Loucy (cell line): ENCODE measurements around the gene PNLIPRP1.

ENCODE experiments used
- H2AFZ ChIP-seq: fragments of 200-600 bp; sonication (generic); 2 replicates; pipeline ENCODE4 v1.6.0; 2016; ENCODE audit warnings: antibody characterized with exemption, mild to moderate bottlenecking, low read length, moderate library complexity
- H3F3A ChIP-seq: fragments of 200-600 bp; 2 replicates; pipeline ENCODE4 v1.6.0; 2016; ENCODE audit warnings: antibody characterized with exemption, low read depth, mild to moderate bottlenecking
- H3K27me3 ChIP-seq: fragments of 200-600 bp; sonication (generic); 2 replicates; pipeline ENCODE4 v1.6.1; 2014; ENCODE audit warnings: low read length, mild to moderate bottlenecking; ENCODE audit not compliant: insufficient read depth, poor library complexity, severe bottlenecking
- H3K36me3 ChIP-seq: fragments of 200-600 bp; sonication (generic); 2 replicates; pipeline ENCODE4 v1.6.1; 2016; ENCODE audit warnings: low read length; ENCODE audit not compliant: insufficient read depth
- H3K4me1 ChIP-seq: fragments of 200-600 bp; sonication (generic); 2 replicates; pipeline ENCODE4 v1.5.1; 2014; ENCODE audit warnings: low read length, mild to moderate bottlenecking; ENCODE audit not compliant: insufficient read depth, poor library complexity, severe bottlenecking
- H3K4me2 ChIP-seq: fragments of 200-600 bp; sonication (generic); 2 replicates; pipeline ENCODE4 v1.6.0; 2014; ENCODE audit warnings: antibody characterized with exemption, low read length, low read depth, mild to moderate bottlenecking; ENCODE audit not compliant: poor library complexity, severe bottlenecking
- H3K4me3 ChIP-seq: fragments of 200-600 bp; sonication (generic); 2 replicates; pipeline ENCODE4 v1.5.1; 2014; ENCODE audit warnings: low read length, mild to moderate bottlenecking, mixed read lengths; ENCODE audit not compliant: poor library complexity, severe bottlenecking
- H3K79me2 ChIP-seq: fragments of 200-600 bp; sonication (generic); 2 replicates; pipeline ENCODE4 v1.6.1; 2014; ENCODE audit warnings: low read length; ENCODE audit not compliant: insufficient read depth
- H3K9ac ChIP-seq: fragments of 200-600 bp; sonication (generic); 2 replicates; pipeline ENCODE4 v1.6.0; 2014; ENCODE audit warnings: mild to moderate bottlenecking, low read depth, low read length, moderate library complexity; ENCODE audit not compliant: poor library complexity, severe bottlenecking
- H3K9me2 ChIP-seq: fragments of 200-600 bp; sonication (generic); replicated peaks from 2 replicates; pipeline ENCODE4 v1.6.1; 2016; ENCODE audit warnings: low read depth, low read length, mixed read lengths
- H3K9me3 ChIP-seq: fragments of 200-600 bp; sonication (generic); 2 replicates; pipeline ENCODE4 v1.6.1; 2014; ENCODE audit warnings: mild to moderate bottlenecking, antibody characterized with exemption, low read length, low read depth; ENCODE audit not compliant: insufficient read depth
- H4K20me1 ChIP-seq: fragments of 200-600 bp; sonication (generic); 2 replicates; pipeline ENCODE4 v1.6.0; 2014; ENCODE audit warnings: antibody characterized with exemption, low read length, mild to moderate bottlenecking; ENCODE audit not compliant: insufficient read depth, poor library complexity, severe bottlenecking
- EZH2phosphoT487 ChIP-seq: fragments of 200-600 bp; IDR thresholded peaks from 2 replicates; pipeline ENCODE4 v1.6.1; 2018; ENCODE audit warnings: antibody characterized with exemption, mild to moderate bottlenecking, moderate library complexity, borderline replicate concordance
- TF ChIP-seq, protein P1 (sequence below): fragments of 200-600 bp; sonication (generic); conservative IDR thresholded peaks from 2 replicates; pipeline ENCODE4 v1.5.1; 2014; ENCODE audit warnings: mild to moderate bottlenecking, antibody characterized with exemption, low read length

The PNLIPRP1 gene

DNA sequence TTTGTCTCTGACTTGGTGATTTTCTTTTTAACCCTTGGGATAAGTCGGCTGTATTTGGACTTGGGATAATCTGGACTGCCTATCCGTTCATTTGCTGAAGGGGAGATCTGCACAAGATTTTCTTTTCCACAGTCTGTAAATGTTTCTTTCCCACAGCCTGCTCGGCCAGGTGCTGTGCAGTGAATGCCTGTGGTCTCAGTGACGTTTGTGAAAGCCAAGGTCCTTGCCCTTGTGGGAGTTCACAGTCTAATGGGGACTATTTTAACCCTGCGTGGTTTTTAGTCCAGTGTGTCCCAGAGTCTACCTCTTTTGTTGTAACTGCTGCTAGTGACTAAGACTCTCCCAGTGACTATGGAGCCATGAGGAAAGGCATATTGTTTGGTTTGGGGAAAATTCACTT is 36.1 kb upstream of the PNLIPRP1 start:
- Histone ChIP-seq H2AFZ (no peak overlapping the region), H3F3A (no peaks in the 10 kb centered on the region), H3K9ac (no peak overlapping the region), H3K9me3 (no peaks in the 10 kb centered on the region), H3K4me2 (no peak overlapping the region), H3K4me3 (no peak overlapping the region), H3K9me2 (no peaks in the 10 kb centered on the region), H3K36me3 (no peaks in the 10 kb centered on the region), H3K79me2 (no peaks in the 10 kb centered on the region), H3K27me3 (no peaks in the 10 kb centered on the region), H4K20me1 (no peaks in the 10 kb centered on the region), H3K4me1 (no peaks in the 10 kb centered on the region)
- TF ChIP-seq EZH2phosphoT487: no peak
- TF ChIP-seq, protein P1, sequence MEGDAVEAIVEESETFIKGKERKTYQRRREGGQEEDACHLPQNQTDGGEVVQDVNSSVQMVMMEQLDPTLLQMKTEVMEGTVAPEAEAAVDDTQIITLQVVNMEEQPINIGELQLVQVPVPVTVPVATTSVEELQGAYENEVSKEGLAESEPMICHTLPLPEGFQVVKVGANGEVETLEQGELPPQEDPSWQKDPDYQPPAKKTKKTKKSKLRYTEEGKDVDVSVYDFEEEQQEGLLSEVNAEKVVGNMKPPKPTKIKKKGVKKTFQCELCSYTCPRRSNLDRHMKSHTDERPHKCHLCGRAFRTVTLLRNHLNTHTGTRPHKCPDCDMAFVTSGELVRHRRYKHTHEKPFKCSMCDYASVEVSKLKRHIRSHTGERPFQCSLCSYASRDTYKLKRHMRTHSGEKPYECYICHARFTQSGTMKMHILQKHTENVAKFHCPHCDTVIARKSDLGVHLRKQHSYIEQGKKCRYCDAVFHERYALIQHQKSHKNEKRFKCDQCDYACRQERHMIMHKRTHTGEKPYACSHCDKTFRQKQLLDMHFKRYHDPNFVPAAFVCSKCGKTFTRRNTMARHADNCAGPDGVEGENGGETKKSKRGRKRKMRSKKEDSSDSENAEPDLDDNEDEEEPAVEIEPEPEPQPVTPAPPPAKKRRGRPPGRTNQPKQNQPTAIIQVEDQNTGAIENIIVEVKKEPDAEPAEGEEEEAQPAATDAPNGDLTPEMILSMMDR: no peak

DNA sequence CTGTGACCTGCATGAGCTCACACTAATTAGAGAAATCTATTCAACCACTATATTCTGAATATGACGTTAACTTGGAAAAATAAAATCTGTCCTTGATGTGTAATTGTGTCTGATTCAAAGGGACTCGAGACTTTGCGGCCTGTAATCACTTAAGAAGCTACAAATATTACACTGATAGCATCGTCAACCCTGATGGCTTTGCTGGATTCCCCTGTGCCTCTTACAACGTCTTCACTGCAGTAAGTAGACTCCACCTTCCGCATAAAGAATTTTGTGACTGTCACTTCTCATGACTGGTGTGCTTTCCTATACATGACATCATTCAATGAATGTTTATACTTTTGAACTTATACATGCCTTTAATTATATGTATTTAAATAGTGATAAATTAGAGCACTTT is 34.9 kb upstream of the PNLIPRP1 start:
- H3K9me3 ChIP-seq: no peaks in the 10 kb centered on the region
- no peaks in the 10 kb centered on the region for H3K79me2 ChIP-seq
- H3K4me3 ChIP-seq: no peak overlapping the region
- H3K9me2 ChIP-seq: no peaks in the 10 kb centered on the region
- no peaks in the 10 kb centered on the region for H3K4me1 ChIP-seq
- H3F3A ChIP-seq: no peaks in the 10 kb centered on the region
- no peaks in the 10 kb centered on the region for H3K27me3 ChIP-seq
- H3K36me3 ChIP-seq: no peaks in the 10 kb centered on the region
- no peak overlapping the region for H3K9ac ChIP-seq
- H4K20me1 ChIP-seq: no peaks in the 10 kb centered on the region
- H3K4me2 ChIP-seq: no peak overlapping the region
- TF ChIP-seq, protein P1: no peak
- TF ChIP-seq EZH2phosphoT487: no peak
- no peak overlapping the region for H2AFZ ChIP-seq

DNA sequence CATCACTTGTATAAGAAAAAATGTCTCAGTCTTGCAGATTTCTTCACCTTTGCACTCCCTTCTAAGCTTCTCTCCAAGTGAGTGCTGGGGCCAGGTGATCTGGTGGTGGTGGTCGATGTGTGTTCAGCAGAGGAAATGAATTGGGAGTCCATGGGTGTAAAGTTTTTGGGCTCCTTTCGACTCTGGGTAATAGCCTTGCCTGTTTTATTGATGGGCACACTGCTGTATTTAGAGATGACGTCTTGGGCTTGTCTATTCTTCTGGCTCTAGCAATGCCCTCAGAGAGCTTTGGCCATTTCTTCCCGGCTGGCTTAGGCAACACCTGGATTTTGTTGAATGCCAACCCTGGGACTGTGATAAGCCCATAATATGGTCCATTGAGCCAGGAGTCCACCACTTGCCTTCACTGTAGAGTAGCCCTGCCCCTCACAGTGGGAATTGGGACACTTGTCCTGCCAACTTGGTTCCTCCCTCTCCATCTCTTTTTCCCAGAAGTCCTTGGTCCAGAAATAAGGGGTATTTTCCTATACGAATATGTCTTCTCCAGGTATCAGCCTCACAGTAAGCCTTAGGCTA is 33.4 kb upstream of the PNLIPRP1 start:
- Histone ChIP-seq H3K79me2 (no peaks in the 10 kb centered on the region), H3K9me2 (no peaks in the 10 kb centered on the region), H4K20me1 (no peaks in the 10 kb centered on the region), H3K36me3 (no peaks in the 10 kb centered on the region), H3K4me2 (no peak overlapping the region), H2AFZ (no peak overlapping the region), H3K4me1 (no peaks in the 10 kb centered on the region), H3F3A (no peaks in the 10 kb centered on the region), H3K9ac (no peak overlapping the region), H3K9me3 (no peaks in the 10 kb centered on the region), H3K27me3 (no peaks in the 10 kb centered on the region), H3K4me3 (no peak overlapping the region)
- TF ChIP-seq EZH2phosphoT487: no peak
- TF ChIP-seq, protein P1: no peak
